HEK293T (cell line): ENCODE results near the gene UBXN4.

Experiments
- CTCF ChIA-PET: fragments of 350-600 bp; formaldehyde crosslinking; extraction: SDS; loops from one replicate; lab custom pipeline; 2021; ENCODE audit warnings: antibody characterized with exemption, inconsistent platforms; lab: Yijun Ruan, JAX
- POLR2A ChIA-PET: fragments of 350-600 bp; formaldehyde crosslinking; extraction: SDS; loops from one replicate; lab custom pipeline; 2020; ENCODE audit warnings: antibody characterized with exemption, inconsistent platforms; lab: Yijun Ruan, JAX
- DNase-seq: peaks from one replicate; pipeline ENCODE4 v3.0.0; 2012; ENCODE audit warnings: mixed read lengths; ENCODE audit errors: extremely low spot score
- ARNT ChIP-seq: fragments of 450-650 bp; IDR thresholded peaks from 2 replicates; pipeline ENCODE4 v1.6.1; 2017; ENCODE audit warnings: mild to moderate bottlenecking
- BHLHE40 ChIP-seq: fragments of 450-650 bp; IDR thresholded peaks from 2 replicates; pipeline ENCODE4 v1.6.1; 2016; ENCODE audit warnings: mild to moderate bottlenecking, moderate library complexity, borderline replicate concordance
- CTBP1 ChIP-seq: fragments of 450-650 bp; IDR thresholded peaks from 2 replicates; pipeline ENCODE4 v1.6.1; 2016; ENCODE audit warnings: borderline replicate concordance
- ELF4 ChIP-seq: fragments of 450-650 bp; IDR thresholded peaks from 2 replicates; pipeline ENCODE4 v1.6.1; 2017; ENCODE audit warnings: antibody characterized with exemption
- FOXA1 ChIP-seq: fragments of 450-650 bp; IDR thresholded peaks from 2 replicates; pipeline ENCODE4 v1.6.1; 2016; ENCODE audit warnings: mild to moderate bottlenecking
- FOXK2 ChIP-seq: fragments of 450-650 bp; IDR thresholded peaks from 2 replicates; pipeline ENCODE4 v1.6.1; 2016; ENCODE audit warnings: mild to moderate bottlenecking
- FOXM1 ChIP-seq: fragments of 450-650 bp; IDR thresholded peaks from 2 replicates; pipeline ENCODE4 v1.6.1; 2017; ENCODE audit warnings: mild to moderate bottlenecking, borderline replicate concordance
- HDGF ChIP-seq: fragments of 450-650 bp; IDR thresholded peaks from 2 replicates; pipeline ENCODE4 v1.6.1; 2017; ENCODE audit warnings: antibody characterized with exemption, borderline replicate concordance
- L3MBTL2 ChIP-seq: fragments of 450-650 bp; conservative IDR thresholded peaks from 2 replicates; pipeline ENCODE4 v1.6.1; 2016; ENCODE audit warnings: mild to moderate bottlenecking
- LEF1 ChIP-seq: fragments of 450-650 bp; IDR thresholded peaks from 2 replicates; pipeline ENCODE4 v1.6.1; 2017; ENCODE audit warnings: mild to moderate bottlenecking, borderline replicate concordance
- NFRKB ChIP-seq: fragments of 450-650 bp; IDR thresholded peaks from 2 replicates; pipeline ENCODE4 v1.6.1; 2016; ENCODE audit warnings: mild to moderate bottlenecking, moderate library complexity
- PKNOX1 ChIP-seq: fragments of 450-650 bp; IDR thresholded peaks from 2 replicates; pipeline ENCODE4 v1.6.1; 2016
- SP1 ChIP-seq: fragments of 450-650 bp; IDR thresholded peaks from 2 replicates; pipeline ENCODE4 v1.6.1; 2017
- SUZ12 ChIP-seq: fragments of 450-650 bp; IDR thresholded peaks from 2 replicates; pipeline ENCODE4 v1.6.1; 2016; ENCODE audit warnings: mild to moderate bottlenecking
- TARDBP ChIP-seq: fragments of 450-650 bp; IDR thresholded peaks from 2 replicates; pipeline ENCODE4 v1.6.1; 2016
- ZNF384 ChIP-seq: fragments of 450-650 bp; IDR thresholded peaks from 2 replicates; pipeline ENCODE4 v1.6.1; 2016

UBXN4 gene

GRCh38 chr2:135755573-135755972 lies 13.9 kb downstream of the UBXN4 start:
- ChIA-PET CTCF (interaction anchor here (1.2 kb wide), 1 partner anchor 42 kb away, joined by 4 read pairs; no protein-coding TSS in a partner anchor), POLR2A (no interaction called here)
- no peak for DNase-seq
- TF ChIP-seq CTBP1 (no peak), BHLHE40 (no peak), NFRKB (no peak), LEF1 (no peak), FOXK2 (no peak), SUZ12 (no peak), ARNT (no peak), ZNF384 (no peak), SP1 (no peak), HDGF (no peak), PKNOX1 (no peak), FOXA1 (no peak), TARDBP (no peak), L3MBTL2 (no peak)

GRCh38 chr2:135756692-135757091 lies 15.0 kb downstream of the UBXN4 start:
- DNase-seq = no peak
- POLR2A ChIA-PET = no interaction called here
- CTCF ChIA-PET = interaction anchor here (1.2 kb wide), 1 partner anchor 41 kb away, joined by 4 read pairs; no protein-coding TSS in a partner anchor
- TF ChIP-seq PKNOX1 (no peak), FOXA1 (no peak), FOXM1 (no peak), SP1 (no peak), ARNT (no peak), SUZ12 (no peak), LEF1 (no peak), NFRKB (no peak), CTBP1 (no peak), TARDBP (no peak), ELF4 (no peak), ZNF384 (no peak), FOXK2 (no peak), HDGF (no peak), BHLHE40 (no peak), L3MBTL2 (no peak)

- DNase-seq = no peak
- CTCF ChIA-PET = interaction anchor here (0.6 to 1.1 kb wide), 3 partner anchors 187 to 1875 kb away, joined by 3 to 5 read pairs (median 5); no protein-coding TSS in a partner anchor
- TF ChIP-seq L3MBTL2 = no peak
- TF ChIP-seq FOXK2 = no peak
- TF ChIP-seq FOXM1 = no peak
- TF ChIP-seq SP1 = no peak
- TF ChIP-seq PKNOX1 = no peak
- TF ChIP-seq FOXA1 = no peak
- TF ChIP-seq NFRKB = no peak
- no peak for TF ChIP-seq HDGF
- TF ChIP-seq ZNF384 = no peak
- no peak for TF ChIP-seq LEF1
- no peak for TF ChIP-seq BHLHE40
- TF ChIP-seq TARDBP = no peak
- no peak for TF ChIP-seq SUZ12
- TF ChIP-seq ELF4 = no peak
- no peak for TF ChIP-seq ARNT
- no peak for TF ChIP-seq CTBP1
- POLR2A ChIA-PET = interaction anchor here (1.3 kb wide), 1 partner anchor 21 kb away, joined by 4 read pairs; the partner anchor contains the start of gene UBXN4
Measured at GRCh38 chr2:135762022-135762421, 20.4 kb downstream of the UBXN4 start.

GRCh38 chr2:135762530-135762929 lies 20.9 kb downstream of the UBXN4 start:
- no peak for DNase-seq
- ChIA-PET CTCF (interaction anchor here (0.6 to 1.1 kb wide), 2 partner anchors 774 to 1876 kb away, joined by 3 to 5 read pairs; no protein-coding TSS in a partner anchor), POLR2A (interaction anchor here (1.3 kb wide), 1 partner anchor 21 kb away, joined by 4 read pairs; the partner anchor contains the start of gene UBXN4)
- no peak for TF ChIP-seq HDGF
- no peak for TF ChIP-seq PKNOX1
- TF ChIP-seq ARNT = no peak
- no peak for TF ChIP-seq ZNF384
- TF ChIP-seq TARDBP = no peak
- TF ChIP-seq LEF1 = no peak
- no peak for TF ChIP-seq NFRKB
- TF ChIP-seq L3MBTL2 = no peak
- TF ChIP-seq FOXK2 = no peak
- TF ChIP-seq CTBP1 = no peak
- no peak for TF ChIP-seq FOXA1
- no peak for TF ChIP-seq BHLHE40
- no peak for TF ChIP-seq ELF4

- DNase-seq = no peak
- ChIA-PET POLR2A (no interaction called here), CTCF (no interaction called here)
- no peak for TF ChIP-seq FOXM1
- no peak for TF ChIP-seq FOXK2
- TF ChIP-seq ZNF384 = no peak
- TF ChIP-seq BHLHE40 = no peak
- no peak for TF ChIP-seq PKNOX1
- no peak for TF ChIP-seq LEF1
Measured at GRCh38 chr2:135768863-135769262, 27.2 kb downstream of the UBXN4 start.
